Endodermal cell (in vitro differentiated cells): ENCODE data around the gene SULT4A1. TPM values are rescaled to one million over a fixed set of nuclear protein-coding genes. Genes with fewer than 3 reads are reported as not detected.

Experiments
- DNase-seq: peaks from one replicate; pipeline ENCODE4 v3.0.0-alpha.2; 2017
- H3K27ac ChIP-seq: 2 replicates; pipeline ENCODE4 v1.5.1; 2013; ENCODE audit warnings: mild to moderate bottlenecking, low read depth, low read length, moderate library complexity
- H3K27me3 ChIP-seq: 2 replicates; pipeline ENCODE4 v1.6.1; 2013; ENCODE audit warnings: mild to moderate bottlenecking, low read length, moderate library complexity; ENCODE audit not compliant: insufficient read depth, control insufficient read depth, poor library complexity, severe bottlenecking
- H3K36me3 ChIP-seq: 2 replicates; pipeline ENCODE4 v1.7.0; 2013; ENCODE audit warnings: mild to moderate bottlenecking, low read length, moderate library complexity; ENCODE audit not compliant: control insufficient read depth, insufficient read depth
- H3K4me1 ChIP-seq: one replicate; pipeline ENCODE4 v1.7.0; 2013; ENCODE audit warnings: low read length; ENCODE audit not compliant: control insufficient read depth, insufficient read depth
- H3K4me3 ChIP-seq: 2 replicates; pipeline ENCODE4 v1.5.1; 2013; ENCODE audit warnings: mild to moderate bottlenecking, low read length, moderate library complexity
- H3K9ac ChIP-seq: 2 replicates; pipeline ENCODE4 v1.6.1; 2013; ENCODE audit warnings: mild to moderate bottlenecking, low read length, moderate library complexity; ENCODE audit not compliant: poor library complexity, severe bottlenecking; ENCODE audit errors: extremely low read depth
- H3K9me3 ChIP-seq: 2 replicates; pipeline ENCODE4 v1.6.1; 2013; ENCODE audit warnings: mild to moderate bottlenecking, low read length, moderate library complexity; ENCODE audit not compliant: control insufficient read depth
- H3K27ac Mint-ChIP-seq: 2 replicates; pipeline ENCODE4 v1.8.0; 2020; ENCODE audit warnings: mixed read lengths
- H3K27me3 Mint-ChIP-seq: 2 replicates; pipeline ENCODE4 v1.8.0; 2021; ENCODE audit warnings: mild to moderate bottlenecking, mixed read lengths; ENCODE audit not compliant: insufficient read depth
- H3K36me3 Mint-ChIP-seq: 2 replicates; pipeline ENCODE4 v1.8.0; 2020; ENCODE audit warnings: low read depth, mixed read lengths
- H3K4me1 Mint-ChIP-seq: 2 replicates; pipeline ENCODE4 v1.8.0; 2020; ENCODE audit warnings: mixed read lengths
- H3K4me3 Mint-ChIP-seq: 2 replicates; pipeline ENCODE4 v1.8.0; 2020; ENCODE audit warnings: mild to moderate bottlenecking, moderate library complexity, mixed read lengths
- H3K9me3 Mint-ChIP-seq: 2 replicates; pipeline ENCODE4 v1.8.0; 2020; ENCODE audit warnings: mild to moderate bottlenecking, mixed read lengths
- CTCF ChIP-seq: fragments of 200-600 bp; sonication (generic); conservative IDR thresholded peaks from 2 replicates; pipeline ENCODE4 v1.5.0; 2021; ENCODE audit warnings: antibody characterized with exemption, mild to moderate bottlenecking
- WGBS, 2 experiments: methylation state at CpG; one replicate each; pipeline versions ENCODE4 v1.1.5 to v1.1.7; 2013; ENCODE audit warnings: missing lambda C conversion rate in 2 of 2, mixed read lengths in 1 of 2; ENCODE audit not compliant: insufficient coverage in 1 of 2, insufficient read length in 1 of 2; 5-methylcytosine and 5-hydroxymethylcytosine counted together
- total RNA-seq, 2 donors: library from RNA; stranded (reverse); fragmentation: NEBNext Ultra II Directional in 1 of 2; extraction: Animal tissue kit (Norgen Biotek cat#: 25700) in 1 of 2; gene quantifications; 2 replicates in 1 of 2; 3 replicates in 1 of 2; pipeline ENCODE4 v1.2.1, GENCODE V29; 2021

Gene SULT4A1
- total RNA-seq, 2 donors from 2014 or later, result 11.4 to 12.7 TPM

GRCh38 chr22:43830931-43831560, 31.3 kb downstream of the SULT4A1 start:
- Histone ChIP-seq H3K9me3 (no peaks in the 10 kb centered on the region), H3K27ac (no peak overlapping the region), H3K9ac (no peak overlapping the region), H3K36me3 (peaks cover 11% of the 10 kb centered on the region), H3K27me3 (no peaks in the 10 kb centered on the region), H3K4me1 (no peaks in the 10 kb centered on the region), H3K4me3 (no peak overlapping the region)
- TF ChIP-seq CTCF, result no peak
- no peaks in the 10 kb centered on the region for H3K4me1 Mint-ChIP-seq
- peaks cover 19% of the 10 kb centered on the region for H3K36me3 Mint-ChIP-seq
- H3K27ac Mint-ChIP-seq, result no peak overlapping the region
- no peaks in the 10 kb centered on the region for H3K9me3 Mint-ChIP-seq
- no peaks in the 10 kb centered on the region for H3K27me3 Mint-ChIP-seq
- 92 to 96% methylated on average over 12 of the region's 12 CpGs for WGBS, 2 experiments
- H3K4me3 Mint-ChIP-seq, result no peak overlapping the region
- no peak for DNase-seq

DNA sequence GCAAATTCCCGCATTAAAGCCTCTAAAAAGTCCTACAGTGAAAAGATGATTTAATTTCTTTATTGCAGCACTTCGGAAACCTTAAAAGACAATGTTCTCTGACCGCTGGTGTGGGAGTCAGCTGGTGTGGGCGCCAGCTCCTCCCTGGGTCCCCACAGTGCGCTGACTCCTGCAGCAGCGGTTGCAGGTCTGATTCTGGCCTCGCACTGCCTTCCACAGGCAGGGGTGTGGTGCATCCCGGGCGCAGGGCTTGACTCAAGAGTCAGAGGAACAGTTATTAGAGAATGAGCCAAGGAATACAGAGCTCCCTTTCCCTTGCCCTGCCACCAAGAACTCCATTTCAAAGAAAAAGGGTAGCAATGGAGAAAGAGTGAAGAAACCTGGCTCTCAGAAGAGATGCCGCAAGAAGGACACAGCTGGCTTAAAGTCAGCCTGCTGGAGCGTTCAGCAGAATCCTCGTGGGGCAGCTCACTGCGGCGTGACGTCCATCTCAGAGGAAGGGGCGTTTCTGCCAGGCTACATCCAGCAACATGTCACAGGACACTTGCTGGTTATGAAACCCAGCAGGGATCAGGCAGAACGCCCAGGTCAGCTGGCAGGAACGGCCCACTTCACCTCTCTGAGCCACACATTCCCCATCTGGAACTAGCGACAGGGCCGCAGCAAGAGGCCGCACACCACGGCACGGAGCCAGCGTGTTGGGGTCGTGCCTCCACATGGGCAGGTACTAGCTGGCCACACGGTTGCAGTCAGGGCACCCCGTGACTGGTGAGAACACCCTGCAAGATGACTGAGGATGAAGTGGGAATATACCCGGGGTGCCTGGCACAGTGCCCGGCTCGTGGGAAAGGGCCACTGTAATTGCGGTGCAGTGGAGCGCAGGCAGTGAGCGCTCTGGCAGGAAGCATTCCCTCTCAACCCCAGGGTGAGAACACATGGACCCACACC, 32.1 kb downstream of the SULT4A1 start:
- Histone ChIP-seq H3K27me3 (no peaks in the 10 kb centered on the region), H3K9me3 (no peaks in the 10 kb centered on the region), H3K4me1 (no peaks in the 10 kb centered on the region), H3K36me3 (peaks cover 11% of the 10 kb centered on the region), H3K27ac (peak overlapping the region; percentile 32), H3K4me3 (no peak overlapping the region), H3K9ac (no peak overlapping the region)
- H3K4me3 Mint-ChIP-seq, result no peak overlapping the region
- no peaks in the 10 kb centered on the region for H3K4me1 Mint-ChIP-seq
- no peak for DNase-seq
- no peak for TF ChIP-seq CTCF
- WGBS, 2 experiments, result 85 to 86% methylated on average over 26 to 33 of the region's 33 CpGs
- H3K27ac Mint-ChIP-seq, result no peak overlapping the region
- no peaks in the 10 kb centered on the region for H3K27me3 Mint-ChIP-seq
- H3K9me3 Mint-ChIP-seq, result no peaks in the 10 kb centered on the region
- H3K36me3 Mint-ChIP-seq, result peaks cover 15% of the 10 kb centered on the region

GRCh38 chr22:43828998-43829782, 33.1 kb downstream of the SULT4A1 start:
- Mint-ChIP-seq H3K4me3 (no peak overlapping the region), H3K36me3 (peaks cover 23% of the 10 kb centered on the region), H3K9me3 (no peaks in the 10 kb centered on the region), H3K27ac (no peak overlapping the region), H3K4me1 (no peaks in the 10 kb centered on the region), H3K27me3 (no peaks in the 10 kb centered on the region)
- Histone ChIP-seq H3K9ac (no peak overlapping the region), H3K4me3 (no peak overlapping the region), H3K4me1 (peaks cover under 1% of the 10 kb centered on the region), H3K27ac (no peak overlapping the region), H3K9me3 (no peaks in the 10 kb centered on the region), H3K36me3 (peaks cover 15% of the 10 kb centered on the region), H3K27me3 (no peaks in the 10 kb centered on the region)
- WGBS, 2 experiments, result 82 to 94% methylated on average over 11 to 20 of the region's 20 CpGs
- DNase-seq, result peak; percentile 71
- TF ChIP-seq CTCF, result peak; percentile 43
